ENCODE measurements around the gene ATG4B. TPM values are rescaled to one million over a fixed set of nuclear protein-coding genes. Genes with fewer than 3 reads are reported as not detected.

The ATG4B gene
- total and polyA plus RNA-seq, 2 experiments from 2014 or later: 105 to 110 TPM

DNA sequence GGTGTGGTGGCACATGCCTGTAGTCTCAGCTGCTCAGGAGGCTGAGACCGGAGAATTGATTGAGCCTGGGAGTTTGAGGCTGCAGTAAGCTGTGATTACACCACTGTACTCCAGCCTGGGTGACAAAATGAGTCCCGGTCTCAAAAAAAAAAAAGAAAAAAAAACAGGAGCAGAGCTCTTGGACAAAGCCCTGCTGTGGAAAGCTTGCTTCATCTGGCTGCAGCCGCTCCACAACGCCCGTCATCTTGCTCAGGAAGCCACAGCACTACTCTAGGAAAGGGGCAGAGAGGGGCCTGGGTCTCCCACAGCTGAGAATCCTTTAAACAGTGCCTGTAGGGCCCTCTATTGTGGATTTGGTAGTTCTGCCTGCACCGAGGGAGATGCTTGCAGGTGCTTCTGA lies 11.0 kb downstream of the ATG4B start:
- Histone ChIP-seq H3K27me3 (no peaks in the 10 kb centered on the region), H3K4me1 (ENCODE audit: low read depth) (no peaks in the 10 kb centered on the region), H3K27ac (no peak overlapping the region), H3K36me3 (peaks cover 15% of the 10 kb centered on the region), H3K9me3 (ENCODE audit: low read depth) (no peaks in the 10 kb centered on the region), H3K4me3 (no peak overlapping the region)
- no peak for DNase-seq (ENCODE audit: low read depth in 1 of 2, low spot score in 1 of 2)
- TF ChIP-seq, protein P1, sequence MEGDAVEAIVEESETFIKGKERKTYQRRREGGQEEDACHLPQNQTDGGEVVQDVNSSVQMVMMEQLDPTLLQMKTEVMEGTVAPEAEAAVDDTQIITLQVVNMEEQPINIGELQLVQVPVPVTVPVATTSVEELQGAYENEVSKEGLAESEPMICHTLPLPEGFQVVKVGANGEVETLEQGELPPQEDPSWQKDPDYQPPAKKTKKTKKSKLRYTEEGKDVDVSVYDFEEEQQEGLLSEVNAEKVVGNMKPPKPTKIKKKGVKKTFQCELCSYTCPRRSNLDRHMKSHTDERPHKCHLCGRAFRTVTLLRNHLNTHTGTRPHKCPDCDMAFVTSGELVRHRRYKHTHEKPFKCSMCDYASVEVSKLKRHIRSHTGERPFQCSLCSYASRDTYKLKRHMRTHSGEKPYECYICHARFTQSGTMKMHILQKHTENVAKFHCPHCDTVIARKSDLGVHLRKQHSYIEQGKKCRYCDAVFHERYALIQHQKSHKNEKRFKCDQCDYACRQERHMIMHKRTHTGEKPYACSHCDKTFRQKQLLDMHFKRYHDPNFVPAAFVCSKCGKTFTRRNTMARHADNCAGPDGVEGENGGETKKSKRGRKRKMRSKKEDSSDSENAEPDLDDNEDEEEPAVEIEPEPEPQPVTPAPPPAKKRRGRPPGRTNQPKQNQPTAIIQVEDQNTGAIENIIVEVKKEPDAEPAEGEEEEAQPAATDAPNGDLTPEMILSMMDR (IDR thresholded peaks at IDR 0.05; ENCODE audit: low read depth, low read length): no peak

DNA sequence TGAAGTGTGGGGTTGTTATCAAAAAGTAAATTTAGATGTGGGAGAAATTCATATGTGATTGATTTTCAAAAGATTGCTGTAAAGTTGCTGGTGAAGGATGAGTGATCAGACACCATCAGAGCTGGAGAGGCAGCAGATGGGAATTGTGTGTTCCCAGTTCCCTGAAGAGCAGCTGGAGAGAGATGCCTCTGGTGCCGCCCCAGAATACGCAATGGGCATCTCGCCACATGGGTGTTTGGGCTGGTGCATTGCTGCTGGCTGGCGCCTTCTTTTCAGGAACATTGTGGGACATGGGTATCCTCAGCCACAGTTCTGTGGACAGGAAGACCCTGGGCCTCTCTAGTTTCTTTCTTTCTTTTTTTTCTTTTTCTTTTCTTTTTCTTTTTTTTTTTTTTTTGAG lies 11.9 kb downstream of the ATG4B start:
- Histone ChIP-seq H3K27me3 (no peaks in the 10 kb centered on the region), H3K4me3 (no peak overlapping the region), H3K36me3 (peaks cover 17% of the 10 kb centered on the region), H3K9me3 (ENCODE audit: low read depth) (no peaks in the 10 kb centered on the region), H3K27ac (no peak overlapping the region), H3K4me1 (ENCODE audit: low read depth) (no peaks in the 10 kb centered on the region)
- TF ChIP-seq, protein P1 (IDR thresholded peaks at IDR 0.05; ENCODE audit: low read depth, low read length): no peak
- no peak for DNase-seq (ENCODE audit: low read depth in 1 of 2, low spot score in 1 of 2)

DNA sequence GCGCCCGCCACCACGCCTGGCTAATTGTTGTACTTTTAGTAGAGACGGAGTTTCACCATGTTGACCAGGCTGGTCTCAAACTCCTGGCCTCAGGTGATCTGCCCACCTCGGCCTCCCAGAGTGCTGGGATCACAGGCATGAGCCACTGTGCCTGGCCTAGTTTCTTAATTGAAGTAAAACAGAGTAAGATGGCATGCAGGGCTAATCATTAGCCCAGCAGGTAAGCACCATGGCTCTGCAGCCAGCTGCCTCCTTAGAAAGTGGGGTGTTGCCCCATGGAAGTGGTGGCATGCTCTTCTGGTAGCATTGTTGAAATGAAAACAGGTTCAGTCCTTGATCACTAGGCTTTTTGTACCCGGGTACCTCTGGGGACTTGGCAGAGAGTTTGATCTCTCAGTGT lies 12.4 kb downstream of the ATG4B start:
- Histone ChIP-seq H3K4me1 (ENCODE audit: low read depth) (no peaks in the 10 kb centered on the region), H3K4me3 (no peak overlapping the region), H3K36me3 (peaks cover 20% of the 10 kb centered on the region), H3K27me3 (no peaks in the 10 kb centered on the region), H3K27ac (no peak overlapping the region), H3K9me3 (ENCODE audit: low read depth) (no peaks in the 10 kb centered on the region)
- TF ChIP-seq, protein P1 (IDR thresholded peaks at IDR 0.05; ENCODE audit: low read depth, low read length): no peak
- DNase-seq (ENCODE audit: low read depth in 1 of 2, low spot score in 1 of 2): no peak

DNA sequence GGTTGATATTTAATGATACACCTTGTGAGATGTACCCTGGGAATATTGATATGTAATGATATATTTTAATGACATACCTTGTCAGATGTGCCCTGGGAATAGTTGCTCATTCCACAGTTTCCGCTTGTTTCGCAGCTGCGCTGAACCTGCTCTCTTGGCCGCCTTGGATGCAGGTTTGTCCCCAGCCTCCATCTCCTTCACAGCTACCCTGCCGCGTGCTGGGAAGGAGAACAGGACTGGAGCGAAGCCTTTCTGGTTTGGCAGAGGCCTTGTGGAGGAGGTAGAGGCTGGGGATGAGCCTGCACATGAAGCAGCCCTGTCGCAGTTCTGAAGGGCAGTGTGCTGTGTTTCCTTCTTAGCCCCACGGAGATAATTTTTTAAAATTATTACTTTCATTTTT lies 14.6 kb downstream of the ATG4B start:
- Histone ChIP-seq H3K4me3 (no peak overlapping the region), H3K9me3 (ENCODE audit: low read depth) (no peaks in the 10 kb centered on the region), H3K27ac (no peak overlapping the region), H3K4me1 (ENCODE audit: low read depth) (no peaks in the 10 kb centered on the region), H3K36me3 (peaks cover 28% of the 10 kb centered on the region), H3K27me3 (no peaks in the 10 kb centered on the region)
- TF ChIP-seq, protein P1 (IDR thresholded peaks at IDR 0.05; ENCODE audit: low read depth, low read length): no peak
- no peak for DNase-seq (ENCODE audit: low read depth in 1 of 2, low spot score in 1 of 2)

DNA sequence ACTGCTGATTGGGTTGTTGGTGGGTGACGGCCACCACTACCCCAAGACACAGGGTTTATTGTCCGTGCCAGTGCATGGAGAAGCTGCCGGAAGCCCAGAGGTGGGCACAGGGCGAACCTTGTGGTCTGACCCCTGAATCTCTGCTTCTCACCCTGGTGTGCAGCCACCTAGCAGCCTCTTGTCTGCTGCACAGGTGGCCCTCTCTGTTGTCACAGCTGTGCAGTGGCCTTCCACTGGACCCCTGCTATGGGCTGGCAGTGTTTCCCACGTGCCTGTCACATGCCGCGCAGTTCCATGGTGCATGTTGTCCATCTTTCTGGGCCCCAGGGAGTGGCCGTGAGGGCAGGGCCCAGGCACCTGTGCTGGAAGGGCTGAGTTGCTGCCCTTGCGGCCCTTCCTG lies 15.2 kb downstream of the ATG4B start:
- TF ChIP-seq, protein P1 (IDR thresholded peaks at IDR 0.05; ENCODE audit: low read depth, low read length): no peak
- no peak for DNase-seq (ENCODE audit: low read depth in 1 of 2, low spot score in 1 of 2)
- Histone ChIP-seq H3K36me3 (peaks cover 28% of the 10 kb centered on the region), H3K4me1 (ENCODE audit: low read depth) (no peaks in the 10 kb centered on the region), H3K27me3 (no peaks in the 10 kb centered on the region), H3K9me3 (ENCODE audit: low read depth) (no peaks in the 10 kb centered on the region), H3K27ac (no peak overlapping the region), H3K4me3 (no peak overlapping the region)

DNA sequence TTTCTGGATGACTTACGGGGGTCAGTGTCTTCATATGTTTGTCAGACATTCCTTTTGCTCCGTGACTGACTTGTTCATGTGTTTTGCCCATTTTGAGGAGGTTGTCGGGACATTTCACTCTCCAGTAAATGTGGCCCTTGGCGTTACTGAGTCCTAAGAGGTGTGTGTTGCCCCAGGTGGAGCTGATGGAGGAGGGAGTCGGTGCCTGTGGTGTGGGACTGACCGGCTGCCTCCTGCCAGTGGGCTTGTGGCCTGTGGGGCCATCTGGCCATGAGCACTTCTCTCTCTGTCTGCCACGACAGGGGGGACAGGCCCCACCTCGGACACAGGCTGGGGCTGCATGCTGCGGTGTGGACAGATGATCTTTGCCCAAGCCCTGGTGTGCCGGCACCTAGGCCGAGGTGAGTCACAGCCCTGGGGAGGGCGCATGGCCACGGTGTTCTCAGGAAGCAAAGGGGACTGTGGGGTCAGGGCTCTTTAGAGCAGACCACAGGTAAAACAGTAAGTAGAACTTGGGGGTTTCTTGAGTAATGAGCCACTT lies 15.8 kb downstream of the ATG4B start:
- no peak overlapping the region for H3K4me3 ChIP-seq
- TF ChIP-seq, protein P1 (IDR thresholded peaks at IDR 0.05; ENCODE audit: low read depth, low read length): no peak
- H3K4me1 ChIP-seq (ENCODE audit: low read depth): no peaks in the 10 kb centered on the region
- H3K36me3 ChIP-seq: peaks cover 28% of the 10 kb centered on the region
- no peaks in the 10 kb centered on the region for H3K27me3 ChIP-seq
- H3K9me3 ChIP-seq (ENCODE audit: low read depth): no peaks in the 10 kb centered on the region
- H3K27ac ChIP-seq: no peak overlapping the region
- DNase-seq (ENCODE audit: low read depth in 1 of 2, low spot score in 1 of 2): no peak
